Activated CD8-positive, alpha-beta memory T cell treated with anti-CD3 and anti-CD28 coated beads for 36 hours (primary cell): Measurements from ENCODE around the gene RASSF3. TPM values are rescaled to one million over a fixed set of nuclear protein-coding genes. Genes with fewer than 3 reads are reported as not detected.
"Not testable (repeated sequence)": the region's sequence is repeated elsewhere in the genome, so short reads cannot be mapped to it uniquely, and the experiment has no call there.

Experiments
- CTCF ChIA-PET: fragments of 350-600 bp; sonication (Branson Sonifier 250); formaldehyde crosslinking; loops from one replicate; lab custom pipeline; 2021; ENCODE audit warnings: antibody characterized with exemption; lab: Charles Lee
- POLR2A ChIA-PET: fragments of 350-600 bp; sonication (Branson Sonifier 250); formaldehyde crosslinking; loops from one replicate; lab custom pipeline; 2021; ENCODE audit warnings: antibody characterized with exemption; lab: Charles Lee
- total RNA-seq, 2 experiments: library from RNA; stranded (reverse); gene quantifications; one replicate each; pipeline ENCODE4 v1.2.3, GENCODE V29; 2021

The RASSF3 gene
- total RNA-seq, 2 experiments from 2014 or later: 47.8 to 54.8 TPM

DNA sequence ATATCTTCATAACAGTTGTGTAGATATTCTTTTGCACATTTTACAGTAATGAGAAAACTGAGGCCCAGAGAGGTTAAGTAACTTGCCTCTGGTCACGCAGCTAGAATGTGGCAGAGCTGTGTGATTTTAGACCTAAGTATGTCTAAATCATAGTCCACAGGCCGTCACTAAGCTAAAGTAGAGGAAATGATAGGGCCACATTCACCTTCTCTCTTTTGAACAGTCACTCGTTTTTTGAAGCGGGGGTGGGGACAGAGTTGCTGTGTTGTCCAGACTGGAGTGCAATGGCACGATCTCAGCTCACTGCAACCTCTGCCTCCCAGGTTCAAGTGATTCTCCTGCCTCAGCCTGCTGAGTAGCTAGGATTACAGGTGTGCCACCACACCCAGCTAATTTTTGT lies 68.5 kb downstream of the RASSF3 start:
- ChIA-PET CTCF (interaction anchor here (0.7 to 2.0 kb wide), 4 partner anchors 9 to 44 kb away, joined by 3 to 13 read pairs (median 4); no protein-coding TSS in a partner anchor), POLR2A (interaction anchor here (1.2 kb wide), 1 partner anchor 68 kb away, joined by 3 read pairs; no protein-coding TSS in a partner anchor)

DNA sequence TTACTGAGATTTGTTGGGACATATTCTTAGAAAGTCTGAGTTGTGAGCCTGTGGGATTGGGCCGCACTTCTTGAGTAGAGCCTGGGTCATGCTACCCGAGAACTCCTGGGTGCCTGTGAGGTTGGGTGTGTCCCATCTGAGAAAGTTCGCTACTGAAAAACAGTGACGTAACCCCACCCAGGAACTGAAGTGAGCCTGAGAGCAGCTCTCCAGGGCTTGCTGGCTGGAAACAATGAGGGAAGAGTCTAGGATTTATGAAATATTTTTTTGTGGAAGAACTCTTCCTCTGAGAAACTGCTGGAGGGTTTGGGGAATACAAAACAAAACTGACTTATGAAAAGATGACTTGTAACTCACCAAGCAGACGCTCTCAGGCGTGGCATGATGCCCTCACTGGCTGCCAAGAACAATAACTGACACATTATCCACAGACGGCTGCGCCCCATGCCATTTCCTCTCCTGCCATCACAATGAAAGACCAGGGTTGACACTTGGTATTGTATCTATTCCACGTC lies 69.2 kb downstream of the RASSF3 start:
- ChIA-PET CTCF (interaction anchor here (0.9 to 2.6 kb wide), 3 partner anchors 10 to 70 kb away, joined by 3 to 7 read pairs (median 4); no protein-coding TSS in a partner anchor), POLR2A (interaction anchor here (0.6 to 1.7 kb wide), 4 partner anchors 10 to 69 kb away, joined by 3 to 19 read pairs (median 4); no protein-coding TSS in a partner anchor)

DNA sequence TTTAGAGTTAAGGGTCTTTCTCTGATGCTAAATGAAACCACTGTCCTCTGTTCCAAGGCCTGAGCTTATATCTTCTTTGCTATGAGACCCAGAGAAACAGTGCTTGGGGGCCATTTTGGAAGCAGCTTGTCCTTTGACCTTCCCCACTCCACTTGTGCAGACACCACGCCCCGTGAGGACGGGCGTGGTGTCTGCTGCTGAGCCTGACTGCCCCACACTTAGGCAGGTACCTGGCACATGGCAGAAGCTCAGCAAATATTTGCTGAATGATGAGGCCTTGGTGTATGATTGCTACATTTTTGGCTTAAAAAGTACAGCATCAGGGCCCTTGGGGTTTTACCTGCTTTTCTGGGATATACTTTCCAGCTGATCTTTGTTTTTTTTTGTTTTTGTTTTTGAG lies 69.9 kb downstream of the RASSF3 start:
- ChIA-PET CTCF (interaction anchor here (0.9 to 2.6 kb wide), 3 partner anchors 10 to 71 kb away, joined by 3 to 7 read pairs (median 4); no protein-coding TSS in a partner anchor), POLR2A (interaction anchor here (0.6 to 1.7 kb wide), 4 partner anchors 9 to 69 kb away, joined by 3 to 19 read pairs (median 4); no protein-coding TSS in a partner anchor)

DNA sequence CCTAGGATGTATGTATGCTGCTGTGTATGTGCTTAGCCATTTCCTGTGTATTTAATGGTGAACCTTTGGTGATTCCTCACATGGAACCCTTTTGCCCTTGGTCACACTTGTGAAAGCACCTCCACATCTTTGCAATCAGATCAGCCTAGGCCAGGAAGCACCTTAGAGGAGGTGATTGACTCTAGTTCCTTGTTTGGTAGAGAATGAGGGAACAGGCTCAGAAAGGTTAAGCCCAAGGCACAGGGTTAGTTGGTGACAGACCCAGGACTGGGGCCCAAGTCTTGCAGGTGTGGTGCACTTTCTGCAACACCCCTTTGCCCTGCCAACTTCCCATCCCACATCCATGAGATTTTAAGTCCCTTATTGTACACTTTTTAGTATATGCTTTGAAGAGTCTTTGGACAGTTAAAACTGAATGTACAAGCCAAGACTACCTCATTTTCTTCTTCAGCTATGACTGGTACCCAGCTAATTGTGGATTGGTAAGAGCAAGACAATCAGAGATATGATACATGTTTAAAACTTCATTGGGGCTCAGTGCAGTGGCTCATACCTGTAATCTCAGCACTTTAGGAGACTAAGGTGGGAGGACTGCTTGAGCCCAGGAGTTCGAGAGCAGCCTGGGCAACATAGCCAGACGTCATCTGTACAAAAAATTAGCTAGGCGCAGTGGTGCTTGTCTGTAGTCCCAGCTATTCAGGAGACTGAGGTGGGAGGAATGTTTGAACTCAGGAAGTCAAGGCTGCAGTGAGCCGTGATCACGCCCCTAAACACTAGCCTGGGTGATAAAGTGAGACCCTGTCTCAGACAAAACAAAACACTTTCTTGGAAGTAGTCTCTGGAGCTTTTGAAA lies 71.1 kb downstream of the RASSF3 start:
- POLR2A ChIA-PET: interaction anchor here (0.7 to 1.7 kb wide), 4 partner anchors 12 to 71 kb away, joined by 3 to 19 read pairs (median 4); no protein-coding TSS in a partner anchor
- CTCF ChIA-PET: interaction anchor here (0.6 to 2.6 kb wide), 3 partner anchors 11 to 132 kb away, joined by 3 to 7 read pairs (median 6); no protein-coding TSS in a partner anchor

DNA sequence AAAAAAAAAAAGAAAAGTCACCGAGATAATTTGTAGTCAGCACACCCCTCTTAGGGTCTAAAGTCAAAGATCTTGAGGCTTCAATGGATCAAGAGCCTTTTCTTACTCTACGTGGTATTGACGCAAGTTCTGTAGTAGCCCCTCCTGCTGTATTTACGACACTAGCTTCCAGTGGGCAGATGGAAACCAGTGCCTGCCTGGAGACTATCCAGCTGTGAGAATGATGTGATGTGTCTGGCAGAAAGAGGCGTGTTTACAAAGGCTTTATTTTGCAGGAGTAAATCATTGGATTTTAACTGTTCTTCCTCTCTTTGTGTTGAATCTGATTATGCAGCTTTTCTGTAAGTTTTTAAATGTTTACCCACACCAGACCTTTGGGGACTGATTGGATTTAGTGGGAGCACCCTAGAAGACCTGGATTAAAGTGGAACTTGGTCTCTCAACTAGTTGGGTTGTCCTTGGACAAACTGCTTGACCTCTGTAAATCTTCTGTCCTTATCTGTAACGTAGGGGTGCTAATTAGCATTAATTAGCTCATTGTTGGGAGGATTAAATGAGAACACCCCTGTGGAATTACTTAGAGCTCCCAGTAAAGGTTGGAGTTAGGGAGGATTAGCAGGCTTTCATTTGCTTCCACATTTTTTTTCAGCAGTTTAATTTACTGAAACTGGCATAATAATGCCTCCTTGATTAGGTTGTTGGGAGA lies 72.4 kb downstream of the RASSF3 start:
- ChIA-PET POLR2A (interaction anchor here (0.7 kb wide), 1 partner anchor 55 kb away, joined by 6 read pairs; no protein-coding TSS in a partner anchor), CTCF (interaction anchor here (1.0 to 1.7 kb wide), 2 partner anchors 15 to 133 kb away, joined by 5 to 6 read pairs; no protein-coding TSS in a partner anchor)

DNA sequence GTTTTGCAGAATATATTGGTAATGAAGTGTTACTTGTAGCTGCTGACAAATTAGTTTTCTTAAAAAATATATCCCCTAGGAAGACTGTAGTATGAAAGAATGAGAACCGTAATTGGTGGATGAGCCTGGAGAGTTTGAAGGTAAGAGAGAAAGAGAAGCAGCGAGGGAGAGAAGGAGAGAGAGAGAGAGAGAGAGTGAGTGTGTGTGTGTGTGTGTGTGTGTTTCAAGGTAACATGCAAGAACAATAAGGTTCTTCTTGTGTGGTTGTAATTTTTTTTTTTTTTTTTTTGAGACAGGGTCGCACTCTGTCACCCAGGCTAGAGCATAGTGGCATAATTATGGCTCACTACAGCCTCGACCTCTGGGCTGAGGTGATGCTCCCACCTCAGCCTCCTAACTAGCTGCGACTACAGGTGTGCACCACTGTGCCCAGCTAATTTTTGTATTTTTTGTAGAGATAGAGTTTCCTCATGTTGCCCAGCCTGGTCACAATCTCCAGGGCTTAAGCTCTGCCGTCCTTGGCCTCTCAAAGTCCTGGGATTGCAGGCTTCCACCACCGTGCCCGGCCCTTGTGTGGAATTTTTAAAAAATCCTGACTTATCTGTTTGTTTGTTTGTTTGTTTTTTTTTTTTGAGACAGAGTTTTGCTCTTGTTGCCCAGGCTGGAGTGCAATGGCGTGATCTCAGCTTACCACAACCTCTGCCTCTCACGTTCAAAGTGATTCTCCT lies 73.7 kb downstream of the RASSF3 start:
- ChIA-PET POLR2A (no interaction called here), CTCF (interaction anchor here (1.0 to 1.5 kb wide), 3 partner anchors 13 to 16 kb away, joined by 4 to 5 read pairs (median 5); no protein-coding TSS in a partner anchor)

DNA sequence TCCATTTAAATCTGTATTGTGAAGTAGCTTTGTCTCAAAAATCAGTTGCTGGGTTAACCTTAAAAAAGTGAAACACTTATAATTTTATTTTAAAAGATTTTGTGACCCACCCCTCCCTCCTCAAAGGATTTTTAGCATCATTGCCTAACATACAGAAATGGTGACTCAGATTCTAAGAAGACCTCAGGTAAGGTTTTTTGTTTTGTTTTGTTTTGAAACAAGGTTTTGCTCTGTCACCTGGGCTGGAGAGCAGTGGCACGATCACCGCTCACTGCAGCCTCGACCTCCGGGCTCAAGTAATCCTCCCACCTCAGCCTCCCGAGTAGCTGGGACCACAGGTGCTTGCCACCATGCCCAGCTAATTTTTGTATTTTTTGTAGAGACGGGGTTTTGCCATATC lies 74.8 kb downstream of the RASSF3 start:
- ChIA-PET CTCF (interaction anchor here (0.6 to 1.5 kb wide), 6 partner anchors 12 to 186 kb away, joined by 3 to 5 read pairs (median 4); no protein-coding TSS in a partner anchor), POLR2A (no interaction called here)

DNA sequence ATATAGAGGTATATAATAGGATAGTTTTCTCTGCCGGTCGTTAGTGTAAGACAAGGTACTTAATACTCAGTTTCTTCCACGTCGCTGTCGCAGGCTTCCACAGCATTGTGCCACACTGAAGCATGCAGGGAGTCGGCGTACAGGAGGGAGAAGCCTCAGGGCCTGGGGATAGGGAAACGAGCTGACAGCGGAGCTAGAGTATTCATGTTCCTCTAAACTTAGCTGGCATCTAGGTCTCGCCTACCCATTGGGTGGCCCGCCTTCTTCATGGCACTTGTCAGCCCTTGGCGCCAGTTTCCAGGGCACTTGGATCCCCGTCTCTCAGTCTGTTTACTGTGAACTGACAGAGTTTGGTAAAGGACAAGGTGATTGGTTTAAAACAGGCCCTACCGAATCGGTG lies 75.3 kb downstream of the RASSF3 start:
- ChIA-PET POLR2A (no interaction called here), CTCF (interaction anchor here (0.7 to 1.4 kb wide), 3 partner anchors 16 to 110 kb away, joined by 3 to 4 read pairs (median 4); no protein-coding TSS in a partner anchor)

DNA sequence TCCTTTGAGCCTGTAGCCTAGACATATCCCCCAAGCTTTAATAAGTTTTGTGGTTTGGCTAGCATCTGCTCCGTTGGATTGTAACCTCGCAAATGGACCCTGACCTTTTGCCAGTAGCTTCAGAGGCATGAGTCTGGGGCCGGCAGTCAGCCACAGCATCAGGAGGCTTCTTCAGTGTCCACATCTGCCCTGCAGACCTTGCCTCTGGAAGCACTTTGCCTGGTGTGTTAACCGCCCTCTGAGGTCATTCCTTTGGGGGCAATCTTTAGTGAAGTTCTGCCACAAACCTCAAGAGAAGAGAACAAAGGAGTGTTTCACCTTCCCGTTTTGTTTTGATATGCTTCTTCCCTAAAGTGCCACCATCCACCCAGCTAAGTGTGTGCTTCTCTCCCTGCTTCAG lies 77.5 kb downstream of the RASSF3 start:
- CTCF ChIA-PET: interaction anchor here (0.6 to 1.8 kb wide), 3 partner anchors 10 to 138 kb away, joined by 4 to 5 read pairs (median 4); no protein-coding TSS in a partner anchor
- POLR2A ChIA-PET: interaction anchor here (0.7 kb wide), 1 partner anchor 78 kb away, joined by 3 read pairs; no protein-coding TSS in a partner anchor

DNA sequence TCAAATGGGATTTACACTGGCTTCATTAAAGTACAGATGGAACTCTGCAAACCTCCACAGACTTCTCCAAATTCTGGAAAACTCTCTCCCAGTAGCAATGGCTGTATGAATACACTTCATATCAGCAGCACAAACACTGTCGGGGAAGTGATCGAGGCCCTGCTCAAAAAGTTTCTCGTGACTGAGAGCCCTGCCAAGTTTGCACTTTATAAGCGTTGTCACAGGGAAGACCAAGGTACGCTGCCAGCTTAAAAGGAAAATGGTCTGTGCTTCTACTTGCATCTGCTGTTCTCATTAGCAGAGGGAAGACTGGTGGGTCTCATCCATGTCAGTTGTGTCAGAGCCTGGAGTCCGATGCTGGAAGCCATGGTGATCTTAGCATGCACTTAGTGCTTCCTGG lies 77.9 kb downstream of the RASSF3 start:
- CTCF ChIA-PET: interaction anchor here (0.6 to 1.8 kb wide), 3 partner anchors 10 to 139 kb away, joined by 4 to 5 read pairs (median 4); no protein-coding TSS in a partner anchor
- POLR2A ChIA-PET: interaction anchor here (0.7 to 1.7 kb wide), 2 partner anchors 8 to 79 kb away, joined by 3 to 5 read pairs; no protein-coding TSS in a partner anchor

DNA sequence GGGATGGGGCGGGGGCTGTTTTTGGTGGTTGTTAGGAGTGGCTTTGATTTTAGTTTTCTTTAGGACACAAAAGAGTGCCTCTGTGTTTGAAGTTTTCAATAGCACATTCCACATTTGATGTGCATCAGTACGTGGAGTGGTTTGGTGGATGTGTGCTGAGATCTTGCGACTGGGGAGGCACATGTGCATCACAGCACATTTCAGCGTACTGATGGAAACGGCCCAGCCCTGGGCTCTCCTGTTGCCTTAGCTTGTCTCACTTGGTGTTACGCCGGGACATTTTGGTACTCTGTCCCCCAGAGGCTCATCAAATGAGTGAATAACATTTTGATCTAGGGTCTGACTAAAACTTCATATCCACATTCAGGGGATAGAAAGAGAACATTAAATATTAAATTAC lies 78.4 kb downstream of the RASSF3 start:
- CTCF ChIA-PET: interaction anchor here (0.9 to 1.8 kb wide), 4 partner anchors 9 to 139 kb away, joined by 3 to 5 read pairs (median 4); no protein-coding TSS in a partner anchor
- POLR2A ChIA-PET: interaction anchor here (1.7 kb wide), 1 partner anchor 9 kb away, joined by 5 read pairs; no protein-coding TSS in a partner anchor

DNA sequence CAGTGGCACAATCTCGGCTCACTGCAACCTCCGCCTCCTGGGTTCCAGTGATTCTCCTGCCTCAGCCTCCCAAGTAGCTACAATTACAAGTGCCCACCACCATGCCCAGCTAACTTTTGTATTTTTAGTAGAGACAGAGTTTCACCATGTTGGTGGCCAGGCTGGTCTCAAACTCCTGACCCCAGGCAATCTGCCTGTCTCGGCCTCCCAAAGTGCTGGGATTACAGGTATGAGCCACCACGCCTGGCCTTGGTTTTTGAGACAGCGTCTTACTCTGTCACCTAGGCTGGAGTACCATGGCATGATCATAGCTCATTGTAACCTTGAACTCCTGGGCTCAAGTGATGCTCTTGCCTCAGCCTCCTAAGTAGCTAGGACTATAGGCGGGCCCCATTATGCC lies 79.9 kb downstream of the RASSF3 start:
- CTCF ChIA-PET, POLR2A ChIA-PET: not testable (repeated sequence)

DNA sequence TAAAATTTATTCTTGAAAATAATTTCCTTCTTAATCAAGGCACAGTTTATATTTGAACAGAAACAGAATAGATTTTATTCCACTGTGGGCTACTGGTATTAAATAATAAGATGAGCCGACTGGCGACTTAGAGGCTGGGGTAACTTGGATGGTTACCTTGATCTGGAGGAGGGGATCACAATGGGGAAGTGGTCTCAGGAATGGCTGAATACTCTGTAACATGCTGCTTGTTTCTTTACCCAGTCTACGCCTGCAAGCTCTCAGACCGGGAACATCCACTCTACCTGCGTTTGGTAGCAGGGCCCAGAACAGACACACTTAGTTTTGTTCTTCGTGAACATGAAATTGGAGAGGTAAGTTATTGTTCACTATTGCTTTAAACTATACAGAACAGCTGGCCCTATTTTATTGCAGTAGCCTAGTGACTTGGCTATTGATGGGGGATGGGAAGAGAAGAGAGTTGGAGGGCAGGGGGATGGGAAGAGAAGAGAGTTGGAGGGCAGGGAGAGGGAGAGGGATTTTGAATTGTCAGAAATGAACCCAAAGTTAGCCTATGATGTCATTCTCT lies 81.0 kb downstream of the RASSF3 start:
- POLR2A ChIA-PET: no interaction called here

DNA sequence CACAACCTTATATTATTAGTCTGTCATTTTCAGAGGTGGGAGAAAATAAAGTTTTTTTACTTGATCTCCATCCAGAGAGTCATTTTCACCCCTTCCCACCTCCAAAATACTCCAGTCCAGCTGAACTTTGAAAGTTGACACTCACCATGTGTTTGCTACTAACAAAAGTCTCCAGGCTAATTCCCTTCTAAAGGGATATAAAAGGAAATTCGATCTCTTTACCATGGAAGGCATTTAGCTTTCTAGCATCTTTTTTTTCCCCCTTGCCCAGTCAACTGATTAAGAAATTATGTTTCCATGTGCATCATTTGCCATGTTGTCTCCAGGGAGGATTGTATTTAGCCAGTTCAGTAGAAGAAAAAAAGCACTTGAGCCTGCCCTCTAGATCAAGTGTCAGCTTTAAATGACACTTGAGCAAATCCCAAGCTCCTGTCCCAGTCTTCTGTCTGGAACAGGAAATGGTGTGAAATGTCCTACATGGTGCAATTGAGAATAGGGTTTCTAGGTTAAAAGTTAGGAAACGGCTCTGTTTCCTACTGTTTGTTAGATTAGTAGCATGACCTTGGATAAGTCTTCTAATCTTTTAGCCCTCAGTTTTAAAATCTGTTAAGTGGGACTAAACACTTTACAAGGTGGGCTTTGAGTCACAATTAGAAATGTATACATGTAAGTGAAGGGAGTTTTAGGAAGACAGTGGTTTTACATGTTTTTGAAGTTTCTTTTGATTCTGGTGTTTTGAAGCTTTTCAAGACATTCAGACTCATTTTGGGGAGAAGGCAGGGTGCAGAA lies 81.7 kb downstream of the RASSF3 start:
- CTCF ChIA-PET: interaction anchor here (0.6 to 0.9 kb wide), 3 partner anchors 13 to 143 kb away, joined by 3 to 4 read pairs (median 3); no protein-coding TSS in a partner anchor

More for the DNA sequence above, 81.0 kb downstream of the RASSF3 start:
- CTCF ChIA-PET: interaction anchor here (0.9 kb wide), 1 partner anchor 142 kb away, joined by 4 read pairs; no protein-coding TSS in a partner anchor

DNA sequence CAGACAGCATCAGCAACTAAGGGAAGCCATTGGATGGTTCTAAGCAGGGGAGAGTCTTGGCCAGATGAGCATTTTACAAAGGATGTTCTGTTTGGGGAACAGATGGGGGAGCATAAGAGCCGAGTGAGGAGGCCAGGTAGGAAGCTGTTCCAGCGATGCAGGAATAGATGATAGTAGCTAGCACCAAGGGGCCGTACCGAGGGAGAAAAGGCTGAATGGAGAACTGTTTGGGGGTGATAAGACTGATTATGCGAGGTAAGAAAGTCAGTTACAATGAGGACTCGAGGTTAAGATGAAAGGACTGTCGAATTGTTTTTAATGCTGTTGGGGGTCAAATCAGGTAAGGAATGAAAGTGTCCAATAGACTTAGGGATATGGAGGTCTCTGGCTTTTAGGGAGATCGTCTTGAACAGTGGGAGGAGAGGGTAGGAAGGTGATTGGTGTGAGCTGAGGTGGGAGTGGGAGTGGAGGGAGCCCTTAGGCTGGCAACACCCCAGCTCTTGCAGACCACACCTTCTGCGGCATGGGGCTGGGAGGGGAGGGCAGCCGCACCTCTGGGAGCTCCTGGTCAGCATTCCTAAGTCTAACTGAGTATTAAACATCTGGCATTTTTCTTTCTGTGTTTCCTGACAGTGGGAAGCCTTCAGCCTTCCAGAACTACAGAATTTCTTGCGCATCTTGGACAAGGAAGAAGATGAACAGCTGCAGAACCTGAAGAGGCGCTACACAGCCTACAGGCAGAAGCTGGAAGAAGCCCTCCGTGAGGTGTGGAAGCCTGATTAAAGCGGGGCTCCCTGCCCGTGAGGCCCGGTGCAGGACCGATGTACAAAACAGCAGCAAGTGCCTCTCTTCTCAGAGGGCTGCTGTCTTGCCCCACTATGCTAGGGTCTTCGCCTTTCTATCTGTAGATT lies 84.1 kb downstream of the RASSF3 start:
- ChIA-PET POLR2A (interaction anchor here (0.6 kb wide), 1 partner anchor 87 kb away, joined by 3 read pairs; no protein-coding TSS in a partner anchor), CTCF (interaction anchor here (0.6 kb wide), 1 partner anchor 86 kb away, joined by 3 read pairs; no protein-coding TSS in a partner anchor)

More for the DNA sequence above, 81.7 kb downstream of the RASSF3 start:
- POLR2A ChIA-PET: no interaction called here
